Fibroblast of lung (primary cell): ENCODE results near the gene GAPDHS.

ENCODE experiments used
- CTCF ChIP-seq, 2 donors: IDR thresholded peaks in 1 of 2; conservative IDR thresholded peaks in 1 of 2; 1 replicate in 1 of 2; 2 replicates in 1 of 2; pipeline ENCODE4 v1.5.1; 2011 to 2012; ENCODE audit warnings: low read length in 2 of 2, control low read depth in 1 of 2, inconsistent platforms in 1 of 2, low read depth in 1 of 2, mild to moderate bottlenecking in 1 of 2
- EZH2 ChIP-seq: IDR thresholded peaks from 2 replicates; pipeline ENCODE4 v1.5.1; 2012; ENCODE audit warnings: low read length, control low read depth, mild to moderate bottlenecking; ENCODE audit errors: missing control alignments

DNA sequence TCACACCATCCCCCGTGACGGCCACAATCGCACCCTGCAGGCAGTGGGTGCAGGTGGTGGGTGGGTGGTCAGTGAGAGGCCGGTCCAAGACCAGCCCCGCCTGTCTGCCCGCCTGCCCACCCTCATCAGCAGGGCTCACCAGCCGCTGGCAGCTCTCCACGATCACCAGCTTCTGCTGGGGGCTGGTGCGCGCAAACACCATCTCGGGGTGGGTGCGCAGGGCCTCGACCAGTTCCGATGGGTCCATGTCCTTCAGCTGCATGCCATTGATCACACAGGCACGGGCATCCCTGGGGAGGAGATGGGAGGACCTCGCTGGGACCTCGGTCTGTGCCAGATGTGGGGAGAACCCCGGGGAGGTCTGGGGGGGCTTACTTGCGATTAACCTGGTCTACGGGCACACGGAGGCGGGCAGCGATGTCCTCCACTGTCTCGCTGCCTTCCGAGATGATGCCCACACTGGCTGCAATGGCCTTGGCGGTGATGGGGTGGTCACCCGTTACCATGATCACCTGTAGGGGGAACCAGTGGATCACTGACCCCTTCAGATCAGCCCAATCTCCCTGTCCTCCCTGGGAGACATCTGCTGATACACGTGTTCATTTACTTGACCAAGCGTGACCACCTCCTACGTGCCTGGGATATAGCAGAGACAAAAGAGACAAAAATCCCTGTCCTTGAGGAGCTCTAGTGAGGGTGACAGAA is 22.2 kb downstream of the GAPDHS start:
- no peak for TF ChIP-seq EZH2
- peak in 1 of 2 donors; percentile 32 for TF ChIP-seq CTCF (conservative IDR thresholded peaks at IDR 0.05 in 1 of 2, IDR thresholded peaks at IDR 0.05 in 1 of 2; ENCODE audit: low read depth in 1 of 2, low read length in 2 of 2)
